GM19455 (cell line): Measurements from ENCODE around the gene KLK14.

ENCODE experiments used
- ATAC-seq: cut with Tn5 transposase; IDR thresholded peaks from one replicate; pipeline ENCODE4 v1.9.1; 2021; ENCODE audit not compliant: unreplicated experiment

KLK14 gene

GRCh38 chr19:51086153-51086850 is 3.6 kb upstream of the KLK14 start:
- ATAC-seq, result no peak

- ATAC-seq, result no peak
These were observed 1.8 kb upstream of the KLK14 start for GRCh38 chr19:51084505-51084904.

GRCh38 chr19:51083783-51084182 is 1.1 kb upstream of the KLK14 start:
- no peak for ATAC-seq

GRCh38 chr19:51083181-51083580 is 494 bp upstream of the KLK14 start:
- ATAC-seq, result no peak

- no peak for ATAC-seq
These were observed 1.2 kb downstream of the KLK14 start for GRCh38 chr19:51081476-51081875.

- no peak for ATAC-seq
These were observed 3.1 kb downstream of the KLK14 start for GRCh38 chr19:51079481-51080110.

GRCh38 chr19:51078731-51079130 is 4.0 kb downstream of the KLK14 start:
- ATAC-seq, result no peak

GRCh38 chr19:51078104-51078503 is 4.6 kb downstream of the KLK14 start:
- ATAC-seq, result no peak

- ATAC-seq, result no peak
These were observed 6.0 kb downstream of the KLK14 start for GRCh38 chr19:51076631-51077213.

- ATAC-seq, result no peak
These were observed 6.7 kb downstream of the KLK14 start for GRCh38 chr19:51075998-51076397.

- no peak for ATAC-seq
These were observed 11.6 kb downstream of the KLK14 start for GRCh38 chr19:51071095-51071405.

- no peak for ATAC-seq
These were observed 12.2 kb downstream of the KLK14 start for GRCh38 chr19:51070334-51071094.

GRCh38 chr19:51066393-51067186 is 16.1 kb downstream of the KLK14 start:
- no peak for ATAC-seq

GRCh38 chr19:51065221-51065960 is 17.3 kb downstream of the KLK14 start:
- no peak for ATAC-seq

- ATAC-seq, result no peak
These were observed 18.0 kb downstream of the KLK14 start, which contains the start of gene KLK13 for GRCh38 chr19:51064534-51065220. KLK13 (minus strand) TSS chr19:51065092; CDS start chr19:51065067, 25 bp downstream.

- ATAC-seq, result no peak
These were observed 19.0 kb downstream of the KLK14 start for GRCh38 chr19:51063664-51064063.

GRCh38 chr19:51060973-51061372 is 21.7 kb downstream of the KLK14 start:
- no peak for ATAC-seq

GRCh38 chr19:51060336-51060735 is 22.4 kb downstream of the KLK14 start:
- no peak for ATAC-seq

- no peak for ATAC-seq
These were observed 23.0 kb downstream of the KLK14 start for GRCh38 chr19:51059715-51060114.

GRCh38 chr19:51055866-51056265 is 26.8 kb downstream of the KLK14 start:
- no peak for ATAC-seq
